T-cell (primary cell): ENCODE data around the gene CCDC69. TPM values are rescaled to one million over a fixed set of nuclear protein-coding genes. Genes with fewer than 3 reads are reported as not detected.
A peak's percentile ranks its signal among the peaks of the same experiment; 100 is the strongest.

Source experiments
- ATAC-seq, 4 experiments: fragments of 200-7000 bp in 3 of 4; fragments of 150-1000 bp in 1 of 4; cut with Tn5 transposase; replicated peaks in 1 of 4; 1 replicate in 3 of 4; 2 replicates in 1 of 4; pipeline ENCODE4 v1.10.0; 2021; ENCODE audit warnings: moderate library complexity in 3 of 4, mild to moderate bottlenecking in 2 of 4, moderate number of reproducible peaks in 1 of 4
- CTCF ChIA-PET, 2 donors: fragments of 300-600 bp; sonication (Branson Sonifier 250); formaldehyde crosslinking; loops; one replicate each; lab custom pipeline; 2022; ENCODE audit warnings: antibody characterized with exemption in 2 of 2; lab: Charles Lee
- POLR2A ChIA-PET, 2 donors: fragments of 300-600 bp; sonication (Branson Sonifier 250); formaldehyde crosslinking; loops; one replicate each; lab custom pipeline; 2022; ENCODE audit warnings: antibody characterized with exemption in 2 of 2; lab: Charles Lee
- DNase-seq, 35 experiments: peaks; one replicate each; pipeline versions ENCODE4 v3.0.0 to v3.0.0-alpha.2; 2013 to 2023
- H3K27ac ChIP-seq: one replicate; pipeline ENCODE4 v1.5.1; 2013; ENCODE audit warnings: low read length
- H3K27me3 ChIP-seq, 2 experiments: replicated peaks in 1 of 2; 1 replicate in 1 of 2; 2 replicates in 1 of 2; pipeline versions ENCODE4 v1.6.1 to v1.7.0; 2013; ENCODE audit warnings: low read length in 1 of 2, mixed read lengths in 1 of 2; ENCODE audit not compliant: control insufficient read depth in 2 of 2, insufficient read depth in 2 of 2; ENCODE audit errors: extremely low read depth in 1 of 2
- H3K36me3 ChIP-seq, 2 donors: 1 replicate in 1 of 2; 2 replicates in 1 of 2; pipeline versions ENCODE4 v1.6.1 to v1.7.0; 2013; ENCODE audit warnings: low read length in 1 of 2; ENCODE audit not compliant: control insufficient read depth in 2 of 2, insufficient read depth in 1 of 2; ENCODE audit errors: extremely low read depth in 1 of 2
- H3K4me1 ChIP-seq, 2 experiments: 1 replicate in 1 of 2; 2 replicates in 1 of 2; pipeline versions ENCODE4 v1.6.1 to v1.7.0; 2013; ENCODE audit warnings: low read length in 2 of 2, mixed read lengths in 1 of 2; ENCODE audit not compliant: insufficient read depth in 2 of 2, control insufficient read depth in 1 of 2; ENCODE audit errors: extremely low read depth in 1 of 2
- H3K4me3 ChIP-seq, 2 donors: 1 replicate in 1 of 2; 2 replicates in 1 of 2; pipeline versions ENCODE4 v1.5.1 to v1.7.0; 2013; ENCODE audit warnings: mild to moderate bottlenecking in 2 of 2, low read length in 1 of 2, moderate library complexity in 1 of 2; ENCODE audit not compliant: control insufficient read depth in 1 of 2; ENCODE audit errors: extremely low read depth in 1 of 2
- H3K9me3 ChIP-seq: 2 replicates; pipeline ENCODE4 v1.7.0; 2013
- H3K27ac Mint-ChIP-seq, 2 donors: one replicate each; pipeline ENCODE4 v1.8.0; 2020 to 2021; ENCODE audit warnings: mild to moderate bottlenecking in 2 of 2, mixed read lengths in 2 of 2
- H3K27me3 Mint-ChIP-seq, 2 donors: one replicate each; pipeline ENCODE4 v1.8.0; 2021 to 2022; ENCODE audit warnings: mixed read lengths in 2 of 2
- H3K36me3 Mint-ChIP-seq: one replicate; pipeline ENCODE4 v1.8.0; 2021; ENCODE audit warnings: mixed read lengths
- H3K4me1 Mint-ChIP-seq, 3 donors: one replicate each; pipeline ENCODE4 v1.8.0; 2020 to 2022; ENCODE audit warnings: mixed read lengths in 3 of 3, mild to moderate bottlenecking in 1 of 3
- H3K4me3 Mint-ChIP-seq, 3 donors: one replicate each; pipeline ENCODE4 v1.8.0; 2020 to 2022; ENCODE audit warnings: mild to moderate bottlenecking in 3 of 3, mixed read lengths in 3 of 3, moderate library complexity in 3 of 3
- H3K9me3 Mint-ChIP-seq, 3 donors: one replicate each; pipeline ENCODE4 v1.8.0; 2020 to 2022; ENCODE audit warnings: mixed read lengths in 3 of 3
- WGBS: methylation state at CpG from one replicate; pipeline ENCODE4 v1.1.5; 2013; ENCODE audit warnings: missing lambda C conversion rate; ENCODE audit not compliant: insufficient coverage; 5-methylcytosine and 5-hydroxymethylcytosine counted together
- total RNA-seq, 35 experiments: library from RNA in 6 of 35; stranded (reverse) in 6 of 35; fragments of 120-200 nt in 1 of 35; gene quantifications; one replicate each; pipeline versions ENCODE4 v1.2.1 to v1.2.4 and lab custom pipeline; 2013 to 2026

CCDC69 gene
- total RNA-seq, 5 donors from 2014 or later (not counting 1 experiment from before 2014, with no cell fraction given): 86.3 to 112 (median 93.5) TPM

- H3K9me3 ChIP-seq: no peaks in the 10 kb centered on the region
- Mint-ChIP-seq H3K27me3 (no peaks in the 10 kb centered on the region), H3K4me1 (peaks cover 97 to 100% (median 98%) of the 10 kb centered on the region in 3 donors), H3K36me3 (peaks cover 36% of the 10 kb centered on the region), H3K9me3 (no peaks in the 10 kb centered on the region), H3K4me3 (peak overlapping the region; percentile 42 to 96 (median 52)), H3K27ac (peak overlapping the region; percentile 96 to 98)
- peak overlapping the region; percentile 89 for H3K27ac ChIP-seq
- no peaks in the 10 kb centered on the region for H3K27me3 ChIP-seq
- ATAC-seq: no peak
- POLR2A ChIA-PET: interaction anchor here in 1 of 2 donors (0.9 kb wide), 1 partner anchor 15 kb away, joined by 3 read pairs; no protein-coding TSS in a partner anchor
- H3K4me1 ChIP-seq: peaks cover 84 to 100% of the 10 kb centered on the region in 2 experiments
- WGBS: 0% methylated on average over 2 of the region's 2 CpGs
- CTCF ChIA-PET: interaction anchor here (1.2 to 5.0 kb wide), 8 partner anchors 10 to 99 kb away, joined by 3 to 49 read pairs (median 6); no protein-coding TSS in a partner anchor
- peaks cover 0 to 37% of the 10 kb centered on the region in 2 donors for H3K36me3 ChIP-seq
- peak overlapping the region; percentile 12 to 68 for H3K4me3 ChIP-seq
- DNase-seq: peak in 1 of 35 experiments; percentile 47
Observed at GRCh38 chr5:151151263-151151660, 72.6 kb downstream of the CCDC69 start.

- ATAC-seq: peak; percentile 81 to 93 (median 86)
- Mint-ChIP-seq H3K4me1 (peaks cover 97 to 100% (median 99%) of the 10 kb centered on the region in 3 donors), H3K36me3 (peaks cover 42% of the 10 kb centered on the region), H3K4me3 (peak overlapping the region; percentile 42 to 96 (median 52)), H3K27me3 (no peaks in the 10 kb centered on the region), H3K27ac (peak overlapping the region; percentile 96 to 98), H3K9me3 (no peaks in the 10 kb centered on the region)
- ChIA-PET CTCF (interaction anchor here (0.9 to 5.0 kb wide), 14 partner anchors 9 to 99 kb away, joined by 3 to 49 read pairs (median 4); no protein-coding TSS in a partner anchor), POLR2A (interaction anchor here (0.5 to 0.9 kb wide), 5 partner anchors 15 to 64 kb away, joined by 3 to 6 read pairs (median 4); no protein-coding TSS in a partner anchor)
- Histone ChIP-seq H3K27ac (peak overlapping the region; percentile 89), H3K36me3 (peaks cover 2 to 43% of the 10 kb centered on the region in 2 donors), H3K9me3 (no peaks in the 10 kb centered on the region), H3K4me3 (peak overlapping the region; percentile 12 to 68), H3K4me1 (peaks cover 90 to 100% of the 10 kb centered on the region in 2 experiments), H3K27me3 (no peaks in the 10 kb centered on the region)
- WGBS: 4% methylated on average over 5 of the region's 5 CpGs
- peak; percentile 45 to 86 (median 77) for DNase-seq
Observed at GRCh38 chr5:151150471-151151262, 73.2 kb downstream of the CCDC69 start.

- Mint-ChIP-seq H3K4me3 (peak overlapping the region; percentile 22 to 96 (median 52)), H3K36me3 (peaks cover 44% of the 10 kb centered on the region), H3K4me1 (peaks cover 97 to 100% (median 100%) of the 10 kb centered on the region in 3 donors), H3K27ac (peak overlapping the region; percentile 96 to 98), H3K27me3 (no peaks in the 10 kb centered on the region), H3K9me3 (no peaks in the 10 kb centered on the region)
- Histone ChIP-seq H3K27ac (peak overlapping the region; percentile 89), H3K4me1 (peaks cover 91 to 100% of the 10 kb centered on the region in 2 experiments), H3K27me3 (no peaks in the 10 kb centered on the region), H3K36me3 (peaks cover 5 to 58% of the 10 kb centered on the region in 2 donors), H3K4me3 (no peak overlapping the region), H3K9me3 (no peaks in the 10 kb centered on the region)
- 6% methylated on average over 4 of the region's 7 CpGs for WGBS
- CTCF ChIA-PET: interaction anchor here (0.6 to 5.0 kb wide), 10 partner anchors 9 to 308 kb away, joined by 3 to 49 read pairs (median 4); partner anchors contain the start of gene ANXA6 (in 1 of the 2)
- DNase-seq (peak in 4 of 35 experiments; percentile 12 to 50 (median 22)), ATAC-seq (no peak)
- POLR2A ChIA-PET: interaction anchor here (0.5 to 0.7 kb wide), 4 partner anchors 23 to 67 kb away, joined by 3 read pairs; no protein-coding TSS in a partner anchor
Observed at GRCh38 chr5:151148583-151148982, 75.3 kb downstream of the CCDC69 start.

DNA sequence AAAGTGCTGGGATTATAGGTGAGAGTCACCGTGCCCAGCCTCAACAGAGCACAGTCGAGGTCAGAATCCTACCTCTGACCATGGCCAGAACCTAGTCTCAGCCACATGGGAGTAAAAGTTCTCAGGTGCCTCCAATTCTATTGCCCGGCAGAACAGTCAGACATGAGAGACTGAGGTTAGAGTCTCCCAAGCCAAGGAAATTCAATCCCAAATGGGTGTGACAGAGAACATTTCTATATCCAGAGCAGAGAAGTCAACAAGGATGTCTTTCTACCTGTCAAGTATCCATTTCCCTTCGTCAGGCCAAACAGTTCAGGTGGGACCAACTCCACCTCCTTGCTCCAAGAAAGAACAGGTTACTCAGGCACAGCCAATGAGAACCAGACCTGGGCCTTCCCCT lies 76.9 kb downstream of the CCDC69 start:
- DNase-seq (no peak), ATAC-seq (no peak)
- ChIA-PET CTCF (interaction anchor here in 1 of 2 donors (3.1 kb wide), 1 partner anchor 20 kb away, joined by 13 read pairs; no protein-coding TSS in a partner anchor), POLR2A (no interaction called here)
- Histone ChIP-seq H3K36me3 (peaks cover 8 to 60% of the 10 kb centered on the region in 2 donors), H3K27me3 (no peaks in the 10 kb centered on the region), H3K27ac (no peak overlapping the region), H3K9me3 (no peaks in the 10 kb centered on the region), H3K4me1 (peaks cover 90 to 100% of the 10 kb centered on the region in 2 experiments), H3K4me3 (no peak overlapping the region)
- peak overlapping the region in 1 of 3 donors; percentile 96 for H3K4me3 Mint-ChIP-seq
- H3K27ac Mint-ChIP-seq: peak overlapping the region; percentile 96 to 98
- no peaks in the 10 kb centered on the region for H3K27me3 Mint-ChIP-seq
- H3K9me3 Mint-ChIP-seq: no peaks in the 10 kb centered on the region
- H3K36me3 Mint-ChIP-seq: peaks cover 38% of the 10 kb centered on the region
- peaks cover 97 to 100% (median 100%) of the 10 kb centered on the region in 3 donors for H3K4me1 Mint-ChIP-seq
- WGBS: 100% methylated on average over 2 of the region's 4 CpGs

- Histone ChIP-seq H3K4me1 (peaks cover 89 to 100% of the 10 kb centered on the region in 2 experiments), H3K4me3 (no peak overlapping the region), H3K9me3 (no peaks in the 10 kb centered on the region), H3K36me3 (peaks cover 11 to 61% of the 10 kb centered on the region in 2 donors), H3K27ac (peak overlapping the region; percentile 41), H3K27me3 (no peaks in the 10 kb centered on the region)
- DNase-seq: no peak
- H3K9me3 Mint-ChIP-seq: no peaks in the 10 kb centered on the region
- ATAC-seq: no peak
- CTCF ChIA-PET: interaction anchor here (0.8 to 3.1 kb wide), 4 partner anchors 11 to 59 kb away, joined by 3 to 13 read pairs (median 4); partner anchors contain the start of gene ANXA6 (in 1 of the 2)
- POLR2A ChIA-PET: no interaction called here
- H3K4me1 Mint-ChIP-seq: peaks cover 97 to 100% (median 100%) of the 10 kb centered on the region in 3 donors
- H3K4me3 Mint-ChIP-seq: peak overlapping the region in 1 of 3 donors; percentile 96
- no peaks in the 10 kb centered on the region for H3K27me3 Mint-ChIP-seq
- peak overlapping the region; percentile 96 to 98 for H3K27ac Mint-ChIP-seq
- peaks cover 43% of the 10 kb centered on the region for H3K36me3 Mint-ChIP-seq
Observed at GRCh38 chr5:151146061-151146460, 77.8 kb downstream of the CCDC69 start.

DNA sequence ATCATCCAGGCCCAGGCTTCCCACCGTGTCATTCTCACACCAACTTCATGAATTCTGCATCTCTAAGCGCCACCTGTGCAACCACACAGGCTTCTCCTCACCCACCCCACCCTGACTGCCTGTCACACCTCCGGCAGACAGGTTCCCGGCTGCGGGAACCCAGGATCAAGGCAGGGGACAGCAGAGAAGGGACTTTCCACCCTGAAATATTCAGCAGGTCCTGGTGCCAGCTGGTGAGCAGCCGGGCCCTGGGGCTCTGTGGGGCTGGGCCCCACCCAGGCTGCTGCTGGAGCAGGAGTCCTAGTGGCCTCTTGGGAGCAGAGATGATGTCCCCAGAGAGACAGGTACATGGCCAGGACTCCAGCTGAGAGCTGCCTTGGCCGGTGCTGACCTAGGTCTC lies 79.0 kb downstream of the CCDC69 start:
- CTCF ChIA-PET: interaction anchor here (1.2 to 3.1 kb wide), 5 partner anchors 12 to 58 kb away, joined by 3 to 13 read pairs (median 4); partner anchors contain the start of gene ANXA6 (in 1 of the 2)
- WGBS: 62% methylated on average over 7 of the region's 7 CpGs
- Histone ChIP-seq H3K4me1 (peaks cover 87 to 100% of the 10 kb centered on the region in 2 experiments), H3K27ac (peak overlapping the region; percentile 41), H3K4me3 (peak overlapping the region in 1 of 2 donors; percentile 17), H3K9me3 (no peaks in the 10 kb centered on the region), H3K36me3 (peaks cover 11 to 69% of the 10 kb centered on the region in 2 donors), H3K27me3 (no peaks in the 10 kb centered on the region)
- Mint-ChIP-seq H3K27me3 (no peaks in the 10 kb centered on the region), H3K36me3 (peaks cover 43% of the 10 kb centered on the region), H3K4me3 (peak overlapping the region in 1 of 3 donors; percentile 96), H3K4me1 (peaks cover 97 to 100% (median 99%) of the 10 kb centered on the region in 3 donors), H3K27ac (peak overlapping the region; percentile 96 to 98), H3K9me3 (no peaks in the 10 kb centered on the region)
- no peak for DNase-seq
- POLR2A ChIA-PET: no interaction called here
- ATAC-seq: no peak
